HG02763 (cell line): ENCODE measurements around the gene SNED1.
A peak's percentile ranks its signal among the peaks of the same experiment; 100 is the strongest.
"Not testable (repeated sequence)": the region's sequence is repeated elsewhere in the genome, so short reads cannot be mapped to it uniquely, and the experiment has no call there.

Experiments
- ATAC-seq: cut with Tn5 transposase; IDR thresholded peaks from one replicate; pipeline ENCODE4 v1.9.1; 2021; ENCODE audit warnings: mild to moderate bottlenecking, moderate library complexity; ENCODE audit not compliant: unreplicated experiment

SNED1 gene

DNA sequence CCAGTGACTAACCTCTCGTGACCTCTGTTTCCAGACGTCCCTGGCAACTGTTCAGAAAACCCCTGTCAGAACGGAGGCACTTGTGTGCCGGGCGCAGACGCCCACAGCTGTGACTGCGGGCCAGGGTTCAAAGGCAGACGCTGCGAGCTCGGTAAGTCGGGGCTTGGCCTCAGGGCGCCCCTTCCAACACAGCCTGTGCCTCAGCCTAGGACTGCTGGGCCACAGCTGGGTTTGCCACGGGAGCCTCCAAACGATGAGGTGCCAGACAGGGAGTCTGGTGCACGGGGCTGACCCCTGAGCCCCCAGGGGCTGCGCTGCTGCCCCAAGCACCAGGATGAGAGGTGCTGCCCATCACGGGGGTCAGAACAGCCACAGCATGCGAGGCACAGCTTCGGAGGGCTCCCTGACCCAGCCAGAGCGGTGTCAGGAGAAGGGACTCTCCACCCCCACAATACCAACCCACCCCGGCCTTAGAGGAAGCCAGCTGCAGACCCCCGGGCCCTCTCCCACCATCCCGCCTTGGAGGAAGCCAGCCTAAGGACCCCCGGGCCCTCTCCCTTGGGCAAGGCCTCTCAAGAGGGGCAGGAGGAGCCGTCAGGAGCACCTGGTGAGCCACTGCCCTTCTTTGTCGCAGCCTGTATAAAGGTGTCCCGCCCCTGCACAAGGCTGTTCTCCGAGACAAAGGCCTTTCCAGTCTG lies 83.4 kb downstream of the SNED1 start:
- no peak for ATAC-seq

GRCh38 chr2:241082341-241083090 lies 84.1 kb downstream of the SNED1 start:
- ATAC-seq = no peak

DNA sequence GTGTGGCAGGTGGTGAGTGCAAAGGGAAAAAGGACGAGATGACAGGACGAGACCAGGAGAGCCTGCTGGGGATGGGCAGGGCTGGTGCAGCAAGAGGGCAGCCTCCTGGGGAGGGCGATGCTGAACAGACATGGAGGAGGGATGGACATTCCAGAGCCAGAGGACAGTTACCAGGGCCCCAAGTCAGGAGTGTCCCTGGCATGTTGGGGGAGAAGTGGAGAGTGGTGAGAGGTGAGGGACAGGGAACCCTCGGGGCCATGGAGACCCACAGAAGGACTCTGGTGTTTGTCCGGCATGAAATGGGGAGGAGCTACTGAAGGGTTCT lies 84.6 kb downstream of the SNED1 start:
- no peak for ATAC-seq

DNA sequence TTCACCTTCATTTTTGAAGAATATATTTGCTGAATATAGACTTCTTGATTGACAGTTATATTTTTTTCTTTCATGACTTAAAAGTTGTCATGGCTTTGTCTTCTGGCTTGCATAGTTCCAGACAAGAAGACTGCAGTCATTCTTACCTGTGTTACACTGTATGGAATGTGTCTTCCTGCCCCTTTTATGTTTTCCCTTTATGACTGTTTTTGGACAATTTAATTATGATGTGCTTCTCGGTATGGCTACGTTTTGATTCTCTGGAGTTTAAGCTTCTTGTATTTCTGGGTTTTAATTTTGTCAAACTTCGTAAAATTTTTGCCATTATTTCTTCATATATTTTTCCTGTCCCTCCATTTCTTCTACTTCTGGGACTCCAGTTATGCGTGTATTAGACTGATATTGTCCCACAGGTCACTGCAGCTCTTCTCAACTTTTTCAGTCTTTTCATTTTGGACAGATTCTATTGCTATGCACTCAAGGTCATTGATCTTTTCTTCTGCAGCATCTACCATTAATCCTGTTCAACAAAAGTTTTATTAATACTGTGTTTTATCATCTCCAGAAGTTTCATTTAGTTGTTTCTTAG lies 86.5 kb downstream of the SNED1 start:
- ATAC-seq = no peak

DNA sequence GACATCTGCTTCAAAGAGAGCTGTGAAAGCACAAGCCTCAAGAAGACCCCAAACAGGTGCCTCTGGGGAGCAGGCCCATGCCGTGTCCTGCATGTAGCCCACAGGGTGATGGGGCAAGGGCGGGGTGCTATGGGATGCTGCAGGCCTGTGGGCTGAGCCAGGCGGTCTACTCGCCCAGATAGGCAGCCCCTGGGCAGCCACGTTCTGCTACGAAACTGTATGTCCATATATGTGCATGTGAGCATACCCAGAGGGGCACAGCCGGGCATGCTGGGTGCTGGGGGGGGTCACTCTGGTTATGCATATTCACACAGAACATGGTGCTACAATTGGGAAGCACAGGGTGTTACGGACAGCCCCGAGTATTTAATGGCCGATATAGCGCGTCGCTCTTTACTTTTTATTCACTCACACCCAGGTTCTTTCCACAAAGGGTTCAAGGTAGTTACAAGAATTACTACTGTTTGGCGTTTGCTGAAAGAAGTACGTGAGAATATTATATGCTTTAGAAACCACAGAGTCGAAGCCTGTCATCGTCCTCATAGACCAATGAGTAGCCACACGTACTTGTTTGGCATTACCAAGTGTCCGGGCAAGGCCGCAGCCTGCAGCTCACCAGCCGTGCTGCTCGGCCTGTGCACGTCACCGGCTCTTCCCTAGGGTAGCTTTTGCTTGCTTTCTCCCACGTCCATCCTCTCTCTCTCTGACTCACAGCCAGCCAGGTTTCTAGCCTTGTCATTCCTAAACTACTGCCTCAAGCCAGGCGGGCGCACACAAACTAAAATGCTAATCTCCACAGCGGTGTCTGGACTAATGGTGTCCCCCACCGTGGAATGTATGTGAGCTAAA lies 89.2 kb downstream of the SNED1 start:
- peak; percentile 62 for ATAC-seq

GRCh38 chr2:241088376-241088775 lies 90.0 kb downstream of the SNED1 start:
- ATAC-seq = peak; percentile 29

DNA sequence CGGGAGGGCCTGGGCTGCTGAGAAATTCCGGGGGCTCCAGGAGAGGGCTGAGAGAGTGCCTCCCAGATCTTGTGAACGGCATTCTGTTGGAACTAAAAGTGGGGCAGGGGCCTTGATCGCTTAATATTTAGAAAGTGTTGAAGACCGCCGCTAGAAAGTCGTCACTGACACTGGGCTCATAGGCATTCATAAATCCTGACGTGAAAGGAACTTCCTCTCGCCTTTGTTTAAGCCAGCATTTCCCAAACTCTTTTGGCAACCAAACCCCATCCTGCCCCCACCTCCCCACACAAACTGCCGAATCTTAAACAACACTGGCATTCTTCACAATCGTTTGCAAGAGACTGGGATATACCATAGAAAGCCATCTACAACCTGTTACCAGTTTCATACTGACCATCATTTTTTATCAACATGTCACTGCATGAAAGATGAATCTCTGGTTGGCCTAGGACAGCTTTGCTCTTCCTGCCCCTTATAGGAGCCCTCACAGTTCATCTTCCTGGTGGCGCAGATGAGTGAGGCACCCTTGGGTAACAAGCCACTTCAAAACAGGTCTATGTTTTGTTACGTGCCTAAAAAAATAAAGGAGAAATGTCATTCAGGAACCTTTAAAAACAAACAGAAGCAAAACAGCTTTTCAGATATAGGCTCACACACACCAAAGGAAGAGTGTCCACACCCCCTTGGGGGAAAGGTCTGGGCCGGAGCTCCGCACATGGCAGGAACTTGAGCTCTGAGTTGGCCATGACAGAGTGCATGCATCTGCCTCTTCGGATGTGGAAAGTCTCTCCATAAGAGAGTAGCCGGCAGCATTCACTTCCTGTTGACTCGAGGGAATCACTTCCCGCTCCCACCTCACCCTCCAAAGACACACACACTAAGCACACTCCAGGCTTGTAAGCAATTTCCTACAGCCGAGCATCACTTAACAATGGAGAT lies 90.6 kb downstream of the SNED1 start:
- no peak for ATAC-seq

- no peak for ATAC-seq
These were observed 92.8 kb downstream of the SNED1 start for GRCh38 chr2:241091201-241091600.

DNA sequence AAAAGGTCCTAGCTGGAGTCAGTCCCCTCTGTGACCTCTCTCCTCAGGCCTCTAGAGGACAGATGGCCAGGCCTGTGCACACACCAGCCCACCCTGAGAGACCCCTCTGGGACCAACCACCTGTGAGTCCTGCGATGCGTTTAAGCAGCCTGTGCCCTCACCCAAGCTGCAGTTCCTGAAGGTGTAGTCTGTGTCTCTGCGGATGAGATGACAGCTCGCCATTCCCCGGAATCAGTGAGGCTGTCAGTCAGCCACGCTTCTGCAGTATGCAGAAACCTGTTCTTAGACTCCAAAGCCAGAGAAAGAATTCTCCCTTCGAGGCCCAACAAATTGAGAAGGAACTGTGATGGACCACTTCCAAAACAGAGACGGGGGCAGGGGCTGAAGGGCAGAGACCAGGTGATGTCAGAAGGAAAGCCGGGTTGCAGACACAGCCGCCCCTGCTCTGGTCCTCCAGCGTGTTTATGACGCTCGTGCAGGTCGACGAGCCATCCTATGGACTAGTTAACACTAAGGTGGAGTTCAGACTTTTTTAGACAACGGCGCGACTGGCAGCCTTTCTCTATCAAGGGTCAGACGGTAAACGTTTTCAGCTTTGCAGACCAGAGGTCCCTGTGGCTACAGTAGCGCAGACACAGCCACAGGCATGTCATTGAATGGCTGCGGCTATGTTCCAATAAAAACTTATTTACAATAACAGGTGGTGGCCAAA lies 93.5 kb downstream of the SNED1 start:
- ATAC-seq = no peak

- no peak for ATAC-seq
These were observed 94.3 kb downstream of the SNED1 start for GRCh38 chr2:241092677-241093076.

DNA sequence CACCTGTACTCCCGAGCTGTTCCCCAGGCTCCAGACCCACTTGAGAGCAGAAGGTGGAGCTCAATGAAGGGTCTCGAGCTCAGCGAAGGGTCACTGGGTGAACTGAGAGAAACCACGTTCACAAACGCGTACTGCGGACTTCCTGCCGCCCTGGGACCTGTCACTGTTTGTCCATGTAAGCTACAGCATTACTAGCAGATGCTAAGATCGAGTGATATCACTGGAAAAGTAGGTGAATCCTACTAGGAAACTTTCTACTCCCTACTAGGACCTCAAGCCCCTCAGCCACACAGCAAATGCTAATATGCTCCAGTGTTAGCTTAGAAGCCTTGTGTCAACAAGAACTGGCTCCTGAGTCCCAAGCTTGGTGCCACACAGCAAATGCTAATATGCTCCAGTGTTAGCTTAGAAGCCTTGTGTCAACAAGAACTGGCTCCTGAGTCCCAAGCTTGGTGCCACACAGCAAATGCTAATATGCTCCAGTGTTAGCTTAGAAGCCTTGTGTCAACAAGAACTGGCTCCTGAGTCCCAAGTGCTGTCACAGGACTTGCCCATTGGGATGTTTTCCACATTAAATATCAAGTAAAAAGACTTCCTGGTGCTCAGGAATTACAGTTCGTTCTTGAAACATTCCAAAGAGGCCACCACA lies 94.8 kb downstream of the SNED1 start:
- not testable (repeated sequence) for ATAC-seq

GRCh38 chr2:241094172-241094571 lies 95.8 kb downstream of the SNED1 start:
- ATAC-seq = no peak

DNA sequence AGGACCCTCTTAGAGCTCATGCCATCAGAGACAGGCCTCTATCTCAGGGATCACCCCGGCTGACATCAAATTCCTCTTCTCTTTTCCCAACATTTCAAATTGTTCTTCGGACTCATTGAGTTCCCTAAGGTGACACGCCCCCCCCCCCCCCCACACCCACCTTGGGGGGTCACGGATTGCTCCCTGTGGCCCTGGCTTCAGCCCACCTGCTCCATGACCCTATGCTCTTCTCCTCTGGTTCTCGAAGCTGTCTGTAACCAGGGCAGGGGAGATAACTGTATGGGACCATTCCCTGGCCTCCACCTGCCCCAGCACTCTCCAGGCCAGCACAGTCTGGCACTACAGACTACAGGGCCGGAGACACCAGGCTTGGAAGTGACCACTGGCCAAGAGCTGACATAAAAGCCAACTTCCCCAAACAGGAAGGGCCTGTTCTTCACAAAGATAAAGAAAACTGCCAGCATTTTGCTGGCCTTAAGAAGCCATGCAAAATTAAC lies 96.6 kb downstream of the SNED1 start:
- no peak for ATAC-seq

DNA sequence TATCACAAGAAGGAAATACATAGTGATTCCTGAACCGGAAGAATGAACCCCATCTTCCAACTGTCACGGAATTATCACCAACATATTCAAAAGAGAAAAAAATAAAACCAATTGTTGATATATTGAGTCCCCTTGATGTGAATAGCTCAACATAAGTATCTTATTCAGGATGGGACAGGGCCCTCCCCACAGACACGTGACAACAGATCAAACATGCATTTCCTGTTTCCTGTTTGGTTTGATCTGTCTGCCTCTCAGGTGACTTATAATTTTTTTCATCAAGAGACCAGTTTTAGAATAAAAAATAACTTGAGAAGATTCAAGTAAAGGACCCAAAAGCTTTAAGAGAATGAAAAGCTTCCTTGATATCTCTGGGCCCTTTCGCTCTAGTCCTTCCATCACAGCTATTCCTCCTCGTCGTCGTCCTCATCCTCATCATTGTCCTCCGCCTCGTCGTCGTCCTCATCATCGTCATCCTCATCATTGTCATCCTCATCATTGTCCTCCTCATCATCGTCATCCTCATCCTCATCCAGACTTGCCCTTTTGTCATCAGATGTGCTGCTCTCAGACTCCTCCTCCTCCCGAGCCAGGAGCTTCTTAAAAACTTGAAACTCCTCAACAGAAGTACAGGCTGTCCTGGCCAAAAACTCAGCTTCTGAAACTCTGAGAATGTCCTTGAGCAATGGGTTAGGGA lies 97.3 kb downstream of the SNED1 start:
- no peak for ATAC-seq

GRCh38 chr2:241096979-241097378 lies 98.6 kb downstream of the SNED1 start:
- no peak for ATAC-seq

DNA sequence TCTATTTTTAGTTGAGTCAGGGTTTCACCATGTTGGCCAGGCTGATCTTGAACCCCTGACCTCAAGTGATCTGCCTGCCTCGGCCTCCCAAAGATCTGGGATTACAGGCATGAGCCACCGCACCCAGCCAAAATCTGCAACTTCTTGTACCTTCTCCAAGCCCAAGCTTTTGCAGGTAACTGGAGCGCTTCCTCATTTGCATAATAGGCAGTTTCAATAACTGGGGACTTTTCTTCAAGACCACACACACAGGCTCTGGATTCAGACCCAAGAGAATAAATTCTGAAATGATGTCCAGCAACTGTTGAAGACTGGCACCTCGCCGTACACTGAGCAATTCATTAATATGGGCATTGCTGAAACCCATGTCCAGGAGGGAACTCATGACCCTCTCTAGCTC lies 100.8 kb downstream of the SNED1 start:
- ATAC-seq = no peak

DNA sequence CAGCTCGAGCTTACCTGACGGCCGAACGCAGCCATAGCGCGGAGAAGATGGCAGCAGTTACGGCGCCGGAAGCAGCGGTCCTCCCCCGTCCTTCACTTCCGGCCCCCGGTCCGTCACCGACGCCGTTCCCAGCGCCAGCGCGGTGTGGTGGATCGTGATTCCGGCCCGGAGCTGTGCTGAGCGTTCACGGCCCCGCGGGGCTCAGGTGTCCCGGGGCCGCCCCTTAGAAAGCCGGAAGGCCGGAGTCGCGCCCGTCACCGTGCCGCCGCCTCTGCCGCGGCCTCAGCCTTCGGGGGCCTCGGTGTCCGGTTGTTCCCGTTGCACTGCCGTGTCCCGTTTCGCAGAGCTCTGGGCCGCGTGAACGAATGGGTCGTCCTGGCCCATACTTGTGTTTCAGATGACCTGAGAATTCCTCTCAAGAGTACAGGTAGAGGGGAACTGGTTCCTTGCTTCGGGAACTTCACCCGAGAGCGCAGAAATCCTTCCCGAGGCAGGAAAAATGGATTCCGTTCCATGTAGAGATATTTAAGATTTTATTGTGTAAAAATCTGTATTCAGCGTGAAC lies 103.9 kb downstream of the SNED1 start, which contains the start of gene MTERF4:
TSS of gene MTERF4 (minus strand) at position 49 of the 565 bp plus-strand sequence. CDS start at position 35, 14 bp downstream.
- peak; percentile 92 for ATAC-seq

- no peak for ATAC-seq
These were observed 104.8 kb downstream of the SNED1 start for GRCh38 chr2:241103176-241103595.
